TTC549 (cell line): Measurements from ENCODE around the gene DGKD.

Experiments used
- FAIRE-seq: peaks from 2 replicates; lab custom pipeline; 2012; peaks lifted over from hg19 to GRCh38; lab: Jason Lieb, UNC

Gene DGKD

GRCh38 chr2:233428438-233428837 is 74.1 kb downstream of the DGKD start:
- no peak for FAIRE-seq

GRCh38 chr2:233429175-233429897 is 75.0 kb downstream of the DGKD start:
- no peak for FAIRE-seq

- FAIRE-seq, result no peak
These were observed 75.8 kb downstream of the DGKD start for GRCh38 chr2:233430081-233430480.

DNA sequence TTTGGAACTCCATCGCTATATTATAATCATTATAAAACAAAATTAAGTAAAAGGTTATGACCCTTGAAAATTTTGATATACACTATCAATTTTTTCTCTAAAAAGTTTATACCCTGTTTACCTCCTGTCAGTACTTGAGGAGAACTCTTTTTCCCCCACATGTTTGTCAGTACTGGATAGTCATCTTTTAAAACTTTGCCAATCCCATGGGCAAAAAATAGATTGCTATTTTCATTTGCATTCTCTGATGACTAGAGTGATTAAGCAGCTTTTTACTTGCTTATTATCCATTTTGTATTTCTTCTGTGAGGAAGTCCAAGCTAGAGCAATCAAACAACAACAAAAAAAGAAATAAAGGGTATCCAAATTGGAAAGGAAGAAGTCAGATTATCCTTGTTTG is 76.4 kb downstream of the DGKD start:
- FAIRE-seq, result no peak

GRCh38 chr2:233433029-233433428 is 78.7 kb downstream of the DGKD start:
- FAIRE-seq, result no peak

DNA sequence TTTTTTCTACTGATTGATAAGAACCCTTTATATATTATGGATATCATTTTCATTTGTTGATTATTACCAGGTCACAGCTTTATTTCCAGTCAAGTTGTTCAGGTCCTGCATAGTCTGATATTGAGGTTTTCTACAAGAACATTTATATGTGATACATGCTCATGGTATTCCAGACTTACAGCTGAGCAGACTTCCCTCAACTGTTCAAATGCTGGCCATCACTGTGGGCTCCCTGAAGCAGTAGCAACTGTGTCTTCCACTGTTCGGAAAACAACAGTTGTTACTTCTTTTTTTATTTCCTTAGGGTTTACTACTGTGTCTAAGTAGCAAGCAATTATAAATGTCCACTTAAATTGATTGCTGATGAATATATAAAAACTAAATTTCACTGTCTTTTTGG is 79.5 kb downstream of the DGKD start:
- FAIRE-seq, result no peak

DNA sequence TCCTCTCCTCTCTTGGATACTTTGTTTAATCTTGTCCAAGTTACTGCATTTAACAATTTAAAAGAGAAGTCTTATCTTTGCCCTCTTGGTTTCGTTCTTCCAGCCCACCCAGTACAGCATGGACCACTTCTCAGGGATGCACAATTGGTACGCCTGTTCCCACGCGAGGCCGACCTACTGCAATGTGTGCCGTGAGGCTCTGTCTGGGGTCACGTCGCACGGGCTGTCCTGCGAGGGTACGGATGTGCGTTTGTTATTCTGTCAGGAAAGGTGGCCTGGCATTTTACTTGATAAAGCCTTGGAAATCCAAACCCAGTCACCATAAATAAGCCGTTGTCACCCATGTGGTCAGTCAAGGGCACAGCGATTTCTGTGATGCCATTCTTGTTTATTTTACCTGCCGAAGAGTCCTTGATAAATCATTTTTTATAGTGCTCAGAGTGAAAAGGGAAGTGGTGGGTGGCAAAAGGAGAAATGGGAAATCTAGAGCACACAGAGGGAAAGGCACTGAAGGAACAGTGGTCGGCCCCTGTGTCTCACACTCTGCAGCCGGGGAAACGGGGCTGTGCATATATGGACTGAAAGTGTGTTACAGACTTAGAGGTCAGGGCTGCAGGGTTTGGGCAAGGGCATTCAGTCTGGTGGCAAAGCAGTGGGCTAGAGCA is 80.5 kb downstream of the DGKD start:
- FAIRE-seq, result no peak

- no peak for FAIRE-seq
These were observed 81.3 kb downstream of the DGKD start for GRCh38 chr2:233435436-233436190.

- no peak for FAIRE-seq
These were observed 81.9 kb downstream of the DGKD start for GRCh38 chr2:233436191-233436581.

- no peak for FAIRE-seq
These were observed 82.6 kb downstream of the DGKD start for GRCh38 chr2:233436691-233437438.

- FAIRE-seq, result no peak
These were observed 83.2 kb downstream of the DGKD start for GRCh38 chr2:233437439-233437955.

DNA sequence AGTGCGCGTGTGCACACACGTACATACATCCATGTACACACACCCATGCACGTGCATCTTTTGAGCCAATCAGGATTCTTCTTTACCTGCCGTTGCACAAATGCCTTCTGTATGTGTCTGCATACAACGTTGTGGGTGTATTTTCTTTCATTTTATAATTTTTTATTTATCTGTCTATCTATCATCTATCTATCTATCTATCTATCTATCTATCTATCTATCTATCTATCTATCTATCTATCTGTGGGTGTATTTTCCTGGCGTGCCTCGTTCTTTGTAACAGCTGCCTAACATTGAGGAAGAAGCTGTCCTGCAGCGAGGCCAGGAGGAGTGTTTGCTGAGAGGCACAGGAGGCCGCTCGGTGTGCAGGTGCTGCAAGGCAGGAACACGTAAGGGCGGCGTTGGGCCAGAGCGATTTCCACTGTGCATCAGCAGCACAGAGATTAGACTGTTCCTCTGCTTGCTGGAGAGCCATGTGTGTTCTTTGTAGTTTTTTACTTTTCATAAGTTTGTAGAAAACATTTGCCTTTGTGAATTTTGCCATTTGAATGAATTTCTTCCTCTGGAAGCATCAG is 84.4 kb downstream of the DGKD start:
- no peak for FAIRE-seq

DNA sequence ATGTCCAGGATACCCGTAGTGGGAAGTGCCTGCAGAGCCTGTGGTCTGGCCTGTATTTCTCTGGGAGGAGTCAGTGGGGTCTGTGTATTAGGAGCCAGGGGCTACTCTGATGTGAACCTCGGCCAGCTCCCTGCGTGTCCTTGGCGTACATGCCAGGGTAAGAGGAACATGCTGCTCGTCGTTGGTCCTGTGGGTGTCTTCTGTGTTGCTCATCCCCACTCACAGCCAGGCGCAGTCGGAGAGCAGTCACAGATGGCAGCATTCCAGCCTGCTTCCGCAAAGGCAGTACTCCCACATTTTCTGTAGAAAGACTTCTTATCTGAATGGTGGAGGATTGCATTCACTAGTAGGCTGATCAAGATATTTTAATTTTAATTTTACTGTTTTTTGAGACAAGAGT is 84.9 kb downstream of the DGKD start:
- FAIRE-seq, result no peak

GRCh38 chr2:233440314-233440713 is 86.0 kb downstream of the DGKD start:
- no peak for FAIRE-seq

DNA sequence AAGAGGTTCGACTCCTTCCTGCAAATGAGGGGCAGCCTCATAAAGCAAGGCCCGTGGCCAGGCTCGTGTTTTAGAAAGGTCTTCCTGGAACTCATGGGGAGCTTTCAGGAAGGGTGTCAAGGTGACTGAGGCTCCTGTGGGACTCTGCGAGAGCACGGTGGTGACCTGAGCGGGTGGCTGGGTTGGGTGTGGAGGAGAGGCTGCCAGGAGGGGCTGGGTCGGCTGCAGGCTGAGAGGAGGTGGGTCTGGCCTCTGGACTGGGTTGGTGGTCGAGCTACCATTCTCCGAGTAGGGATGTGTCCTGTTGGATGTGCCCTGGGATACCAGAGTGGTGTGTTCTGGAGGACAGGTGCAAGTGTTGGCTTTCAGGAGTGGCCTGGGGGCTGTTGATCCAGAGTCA is 86.4 kb downstream of the DGKD start:
- FAIRE-seq, result no peak

GRCh38 chr2:233441161-233442027 is 87.1 kb downstream of the DGKD start:
- FAIRE-seq, result no peak

DNA sequence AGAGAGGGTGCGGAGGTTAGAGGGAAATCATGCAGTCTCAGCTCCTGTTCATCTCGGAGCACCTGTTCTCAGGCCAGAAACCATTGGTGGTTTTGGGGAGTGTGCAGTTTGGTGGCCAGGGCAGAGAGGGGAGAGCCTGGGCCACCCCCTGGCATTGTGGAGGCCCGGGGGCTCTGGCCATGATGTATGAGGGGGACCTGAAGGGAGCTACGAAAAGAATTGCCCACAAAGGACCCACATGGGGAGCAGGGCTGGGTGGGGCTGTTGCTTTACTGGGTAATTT is 87.7 kb downstream of the DGKD start:
- no peak for FAIRE-seq

GRCh38 chr2:233443511-233444183 is 89.4 kb downstream of the DGKD start:
- peak; percentile 64 for FAIRE-seq

- no peak for FAIRE-seq
These were observed 90.2 kb downstream of the DGKD start for GRCh38 chr2:233444501-233444900.

DNA sequence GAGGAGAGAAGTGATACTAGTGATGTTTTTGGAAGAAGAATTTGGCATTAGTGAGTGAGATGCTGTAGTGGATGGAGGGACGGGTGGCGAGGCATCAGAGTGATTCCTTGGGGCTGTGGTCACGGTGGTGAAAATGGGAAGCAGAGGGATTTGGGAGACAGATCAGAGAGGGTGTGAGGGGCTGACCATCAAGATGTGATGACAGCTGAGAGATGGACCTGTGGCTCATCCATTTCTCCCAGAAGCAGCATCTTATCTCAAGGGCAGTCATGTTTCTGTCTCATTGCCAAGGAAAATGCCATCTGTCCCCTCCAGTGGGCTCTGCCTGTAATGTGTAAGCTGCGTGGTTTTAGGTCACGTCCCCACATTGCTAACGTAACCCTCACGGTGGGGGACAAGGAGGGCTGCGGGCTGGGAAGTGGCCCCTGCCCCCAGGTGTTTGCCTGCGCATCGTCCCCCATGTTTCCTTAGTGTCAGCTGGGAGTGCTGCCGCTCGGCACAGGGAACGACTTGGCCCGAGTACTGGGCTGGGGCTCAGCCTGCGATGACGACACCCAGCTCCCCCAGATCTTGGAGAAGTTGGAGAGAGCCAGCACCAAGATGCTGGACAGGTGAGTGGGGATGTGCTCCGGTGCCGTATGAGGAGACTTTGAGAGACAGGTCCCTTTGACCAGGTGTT is 91.0 kb downstream of the DGKD start:
- no peak for FAIRE-seq
